Mammary epithelial cell (primary cell): Measurements from ENCODE around the gene WDFY3.

Experiments used
- EZH2 ChIP-seq: IDR thresholded peaks from 2 replicates; pipeline ENCODE4 v1.6.1; 2012; ENCODE audit warnings: low read length, inconsistent platforms, borderline replicate concordance
- TF ChIP-seq, protein P1 (sequence below), 2 donors: IDR thresholded peaks in 1 of 2; conservative IDR thresholded peaks in 1 of 2; 2 replicates each; pipeline ENCODE4 v1.5.1; 2011 to 2012; ENCODE audit warnings: inconsistent platforms in 2 of 2, low read length in 2 of 2, mild to moderate bottlenecking in 2 of 2, control low read depth in 1 of 2, low read depth in 1 of 2; ENCODE audit not compliant: insufficient read depth in 1 of 2; ENCODE audit errors: extremely low read depth in 1 of 2

DNA sequence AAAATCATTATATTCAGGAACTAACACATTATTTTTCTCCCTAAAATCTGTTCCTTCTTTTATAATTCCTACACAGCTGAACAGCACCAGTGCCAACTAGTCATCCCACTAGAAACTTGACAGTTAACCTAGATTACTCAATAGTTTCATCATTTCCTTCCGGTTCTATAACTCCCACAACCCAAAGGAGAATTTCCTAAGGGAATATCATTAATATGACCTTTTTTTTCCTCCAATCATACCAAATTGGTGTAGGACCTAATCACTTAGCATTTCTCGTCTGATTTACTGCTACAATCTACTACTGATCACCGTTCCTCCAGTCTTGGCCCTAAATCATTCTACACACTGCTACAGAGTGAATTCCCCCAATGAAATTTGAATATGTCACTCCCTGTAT lies 45.9 kb downstream of the WDFY3 start:
- TF ChIP-seq, protein P1, sequence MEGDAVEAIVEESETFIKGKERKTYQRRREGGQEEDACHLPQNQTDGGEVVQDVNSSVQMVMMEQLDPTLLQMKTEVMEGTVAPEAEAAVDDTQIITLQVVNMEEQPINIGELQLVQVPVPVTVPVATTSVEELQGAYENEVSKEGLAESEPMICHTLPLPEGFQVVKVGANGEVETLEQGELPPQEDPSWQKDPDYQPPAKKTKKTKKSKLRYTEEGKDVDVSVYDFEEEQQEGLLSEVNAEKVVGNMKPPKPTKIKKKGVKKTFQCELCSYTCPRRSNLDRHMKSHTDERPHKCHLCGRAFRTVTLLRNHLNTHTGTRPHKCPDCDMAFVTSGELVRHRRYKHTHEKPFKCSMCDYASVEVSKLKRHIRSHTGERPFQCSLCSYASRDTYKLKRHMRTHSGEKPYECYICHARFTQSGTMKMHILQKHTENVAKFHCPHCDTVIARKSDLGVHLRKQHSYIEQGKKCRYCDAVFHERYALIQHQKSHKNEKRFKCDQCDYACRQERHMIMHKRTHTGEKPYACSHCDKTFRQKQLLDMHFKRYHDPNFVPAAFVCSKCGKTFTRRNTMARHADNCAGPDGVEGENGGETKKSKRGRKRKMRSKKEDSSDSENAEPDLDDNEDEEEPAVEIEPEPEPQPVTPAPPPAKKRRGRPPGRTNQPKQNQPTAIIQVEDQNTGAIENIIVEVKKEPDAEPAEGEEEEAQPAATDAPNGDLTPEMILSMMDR (conservative IDR thresholded peaks at IDR 0.05 in 1 of 2, IDR thresholded peaks at IDR 0.05 in 1 of 2; ENCODE audit: extremely low read depth in 1 of 2, insufficient read depth in 1 of 2, low read depth in 1 of 2, low read length in 2 of 2): no peak
- no peak for TF ChIP-seq EZH2
